ENCODE measurements around the gene ZEB2.

The ZEB2 gene

GRCh38 chr2:144522897-144523595, 3.1 kb upstream of the ZEB2 start:
- TF ChIP-seq POLR2AphosphoS5 (IDR thresholded peaks at IDR 0.05; ENCODE audit: low read depth), result 0 out of 2 replicates have a peak, but pooled peaks have one; percentile 13
- TF ChIP-seq CTCF (IDR thresholded peaks at IDR 0.05; ENCODE audit: insufficient read depth, low read length), result no peak
- peak in 1 of 2 experiments; percentile 47 for DNase-seq (ENCODE audit: low read depth in 1 of 2, low spot score in 1 of 2)
- Histone ChIP-seq H3K27me3 (ENCODE audit: insufficient read depth, poor library complexity, severe bottlenecking) (no peaks in the 10 kb centered on the region), H3K27ac (replicated peaks) (peak overlapping the region; percentile 57), H3K4me3 (replicated peaks; ENCODE audit: insufficient read depth, low read length) (peak overlapping the region; percentile 54)

- Histone ChIP-seq H3K27ac (replicated peaks) (peak overlapping the region; percentile 57), H3K27me3 (ENCODE audit: insufficient read depth, poor library complexity, severe bottlenecking) (no peaks in the 10 kb centered on the region), H3K4me3 (replicated peaks; ENCODE audit: insufficient read depth, low read length) (peak overlapping the region; percentile 13; the same call in 1 of the 2 replicates)
- TF ChIP-seq POLR2AphosphoS5 (IDR thresholded peaks at IDR 0.05; ENCODE audit: low read depth) (no peak), SPI1 (IDR thresholded peaks at IDR 0.05; ENCODE audit: borderline replicate concordance, low read depth) (peak; percentile 48)
- no peak for DNase-seq (ENCODE audit: low read depth in 1 of 2, low spot score in 1 of 2)
Measured at GRCh38 chr2:144522176-144522896, 2.4 kb upstream of the ZEB2 start.

GRCh38 chr2:144521686-144522085, 1.8 kb upstream of the ZEB2 start:
- Histone ChIP-seq H3K27me3 (ENCODE audit: insufficient read depth, poor library complexity, severe bottlenecking) (no peaks in the 10 kb centered on the region), H3K27ac (replicated peaks) (peak overlapping the region; percentile 34), H3K4me3 (replicated peaks; ENCODE audit: insufficient read depth, low read length) (no peak overlapping the region)
- peak in 1 of 2 experiments; percentile 67 for DNase-seq (ENCODE audit: low read depth in 1 of 2, low spot score in 1 of 2)
- TF ChIP-seq POLR2AphosphoS5 (IDR thresholded peaks at IDR 0.05; ENCODE audit: low read depth), result no peak
- no peak for TF ChIP-seq CTCF (IDR thresholded peaks at IDR 0.05; ENCODE audit: insufficient read depth, low read length)
- TF ChIP-seq GABPA (IDR thresholded peaks at IDR 0.05; ENCODE audit: low read depth), result no peak
- TF ChIP-seq, protein P1, sequence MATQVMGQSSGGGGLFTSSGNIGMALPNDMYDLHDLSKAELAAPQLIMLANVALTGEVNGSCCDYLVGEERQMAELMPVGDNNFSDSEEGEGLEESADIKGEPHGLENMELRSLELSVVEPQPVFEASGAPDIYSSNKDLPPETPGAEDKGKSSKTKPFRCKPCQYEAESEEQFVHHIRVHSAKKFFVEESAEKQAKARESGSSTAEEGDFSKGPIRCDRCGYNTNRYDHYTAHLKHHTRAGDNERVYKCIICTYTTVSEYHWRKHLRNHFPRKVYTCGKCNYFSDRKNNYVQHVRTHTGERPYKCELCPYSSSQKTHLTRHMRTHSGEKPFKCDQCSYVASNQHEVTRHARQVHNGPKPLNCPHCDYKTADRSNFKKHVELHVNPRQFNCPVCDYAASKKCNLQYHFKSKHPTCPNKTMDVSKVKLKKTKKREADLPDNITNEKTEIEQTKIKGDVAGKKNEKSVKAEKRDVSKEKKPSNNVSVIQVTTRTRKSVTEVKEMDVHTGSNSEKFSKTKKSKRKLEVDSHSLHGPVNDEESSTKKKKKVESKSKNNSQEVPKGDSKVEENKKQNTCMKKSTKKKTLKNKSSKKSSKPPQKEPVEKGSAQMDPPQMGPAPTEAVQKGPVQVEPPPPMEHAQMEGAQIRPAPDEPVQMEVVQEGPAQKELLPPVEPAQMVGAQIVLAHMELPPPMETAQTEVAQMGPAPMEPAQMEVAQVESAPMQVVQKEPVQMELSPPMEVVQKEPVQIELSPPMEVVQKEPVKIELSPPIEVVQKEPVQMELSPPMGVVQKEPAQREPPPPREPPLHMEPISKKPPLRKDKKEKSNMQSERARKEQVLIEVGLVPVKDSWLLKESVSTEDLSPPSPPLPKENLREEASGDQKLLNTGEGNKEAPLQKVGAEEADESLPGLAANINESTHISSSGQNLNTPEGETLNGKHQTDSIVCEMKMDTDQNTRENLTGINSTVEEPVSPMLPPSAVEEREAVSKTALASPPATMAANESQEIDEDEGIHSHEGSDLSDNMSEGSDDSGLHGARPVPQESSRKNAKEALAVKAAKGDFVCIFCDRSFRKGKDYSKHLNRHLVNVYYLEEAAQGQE (IDR thresholded peaks at IDR 0.05; ENCODE audit: insufficient replicate concordance, low read depth), result no peak
- TF ChIP-seq SPI1 (IDR thresholded peaks at IDR 0.05; ENCODE audit: borderline replicate concordance, low read depth), result no peak

DNA sequence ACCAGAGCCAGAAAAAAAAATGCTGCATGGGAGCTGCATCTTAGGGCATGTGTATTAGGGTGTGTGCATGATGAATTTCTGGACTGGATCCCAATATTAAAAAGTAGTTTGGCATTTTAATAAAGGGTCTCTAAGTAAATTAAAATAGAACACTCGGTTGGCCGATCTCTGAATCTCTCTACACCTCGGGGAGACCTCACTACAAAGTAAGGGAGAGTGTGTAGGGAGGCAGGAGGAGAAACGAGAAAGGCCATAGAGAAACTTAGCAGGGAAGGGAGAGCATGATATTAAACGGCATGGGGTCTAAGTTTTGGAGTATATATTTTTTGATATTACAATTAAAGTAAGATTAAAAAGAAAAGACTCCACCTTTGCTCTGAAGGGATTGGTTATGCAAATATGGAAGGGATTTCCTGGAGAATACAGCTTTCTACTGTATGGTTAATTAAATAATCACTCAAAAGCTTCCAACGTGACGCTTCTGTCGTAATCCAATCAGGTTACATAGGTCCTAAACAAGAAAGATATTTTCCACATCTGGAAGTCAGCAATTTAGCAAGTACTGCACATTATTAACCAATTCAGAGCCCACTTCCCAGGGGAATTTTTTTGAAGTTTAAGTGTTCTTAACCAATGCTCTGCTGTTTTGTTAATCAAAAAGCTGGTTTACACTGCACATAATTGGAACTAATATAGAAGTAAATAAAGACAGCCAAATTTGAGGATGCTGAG, 1.0 kb upstream of the ZEB2 start:
- Histone ChIP-seq H3K4me3 (replicated peaks; ENCODE audit: insufficient read depth, low read length) (no peak overlapping the region), H3K27ac (replicated peaks) (peak overlapping the region; percentile 34), H3K27me3 (ENCODE audit: insufficient read depth, poor library complexity, severe bottlenecking) (no peaks in the 10 kb centered on the region)
- TF ChIP-seq CTCF (IDR thresholded peaks at IDR 0.05; ENCODE audit: insufficient read depth, low read length) (no peak), GABPA (IDR thresholded peaks at IDR 0.05; ENCODE audit: low read depth) (no peak), POLR2AphosphoS5 (IDR thresholded peaks at IDR 0.05; ENCODE audit: low read depth) (no peak), SPI1 (IDR thresholded peaks at IDR 0.05; ENCODE audit: borderline replicate concordance, low read depth) (no peak)
- TF ChIP-seq, protein P1 (IDR thresholded peaks at IDR 0.05; ENCODE audit: insufficient replicate concordance, low read depth), result no peak
- DNase-seq (ENCODE audit: low read depth in 1 of 2, low spot score in 1 of 2), result no peak

All from HL-60 (cell line).